Adrenal gland (tissue), 12 donors: Measurements from ENCODE around the gene GPATCH3. TPM values are rescaled to one million over a fixed set of nuclear protein-coding genes. Genes with fewer than 3 reads are reported as not detected.

Experiments used
- DNase-seq, 7 donors: peaks; one replicate each; pipeline ENCODE4 v3.0.0-alpha.2; 2019 to 2020
- H3K27ac ChIP-seq, 5 donors: fragments of 200-600 bp; sonication (generic) in 4 of 5; 1 replicate in 3 of 5; 2 replicates in 2 of 5; pipeline versions ENCODE4 v1.5.1 to v1.8.0; 2016 to 2020; ENCODE audit warnings: mild to moderate bottlenecking in 1 of 5
- H3K27me3 ChIP-seq: fragments of 200-600 bp; 2 replicates; pipeline ENCODE4 v1.8.0; 2021
- H3K36me3 ChIP-seq, 2 donors: fragments of 200-600 bp; replicated peaks in 1 of 2; 1 replicate in 1 of 2; 2 replicates in 1 of 2; pipeline versions ENCODE4 v1.5.1 to v1.8.0; 2018 to 2022
- H3K4me1 ChIP-seq, 2 donors: fragments of 200-600 bp; replicated peaks in 1 of 2; 1 replicate in 1 of 2; 2 replicates in 1 of 2; pipeline versions ENCODE4 v1.5.1 to v1.8.0; 2018 to 2021
- H3K4me3 ChIP-seq, 4 donors: fragments of 200-600 bp; sonication (generic) in 3 of 4; one replicate each; pipeline ENCODE4 v1.5.1; 2016 to 2018
- H3K9me3 ChIP-seq, 3 donors: fragments of 200-600 bp; sonication (generic) in 1 of 3; replicated peaks in 1 of 3; 1 replicate in 2 of 3; 2 replicates in 1 of 3; pipeline versions ENCODE4 v1.5.1 to v1.8.0; 2016 to 2021
- POLR2A ChIP-seq, 2 donors: fragments of 450-650 bp; IDR thresholded peaks; one replicate each; pipeline ENCODE4 v1.6.1; 2017; ENCODE audit warnings: antibody characterized with exemption in 2 of 2, mild to moderate bottlenecking in 2 of 2, moderate library complexity in 1 of 2
- WGBS, 4 donors: extraction: QIAGEN DNeasy Blood & Tissue Kit in 2 of 4; methylation state at CpG; one replicate each; pipeline versions ENCODE4 v1.1.5 to v1.1.7; 2013 to 2017; 5-methylcytosine and 5-hydroxymethylcytosine counted together
- intact Hi-C, 2 donors: fragments of 100-400 bp; cut with DNase I; formaldehyde crosslinking; loops; one replicate each; pipeline versions ENCODE4 v1.14.1 to v1.15.0; 2022 to 2023
- polyA plus RNA-seq, 3 donors: library from polyadenylated mRNA; stranded (reverse); fragments of 200-250 nt in 2 of 3; fragments of 350-450 nt in 1 of 3; fragmentation: Illumina TruSeq in 1 of 3; extraction: RNeasy Lipid Tissue Mini Kit (QIAGEN cat#74804) in 1 of 3; gene quantifications; one replicate each; pipeline ENCODE4 v1.2.3, GENCODE V29; 2013 to 2014
- total RNA-seq, 9 donors: library from RNA; depleted of rRNA in 4 of 9; stranded (reverse); fragments of >200 nt in 4 of 9; fragments of 120-200 nt in 1 of 9; fragmentation: NEBNext Ultra II Directional in 1 of 9; extraction: Animal tissue kit (Norgen Biotek cat#: 25700) in 1 of 9; gene quantifications; one replicate each; pipeline versions ENCODE4 v1.1.0 to v1.2.4, GENCODE V29; 2013 to 2023
- TF ChIP-seq, protein P1 (sequence below), 6 experiments: fragments of 450-650 bp in 4 of 6; fragments of 200-600 bp in 2 of 6; sonication (generic) in 1 of 6; IDR thresholded peaks; 1 replicate in 5 of 6; 2 replicates in 1 of 6; pipeline versions ENCODE4 v1.5.1 to v1.8.0; 2016 to 2021; ENCODE audit warnings: antibody characterized with exemption in 6 of 6, mild to moderate bottlenecking in 2 of 6, moderate library complexity in 1 of 6
- donor health status: healthy with polysubstance abuse.
- donor health status: Bipolar disorder and iron deficiency.
- donor health status: DM: yes; HTN: yes; CAD: no.
- donor health status: DM: no; HTN: no; CAD: no.
- donor health status: DM: no; HTN: no; CAD: no.
- donor health status: DM: yes; HTN: yes; CAD: no.

Gene GPATCH3
- total and polyA plus RNA-seq, 12 donors, result 9.2 to 36.7 (median 15.7) TPM

DNA sequence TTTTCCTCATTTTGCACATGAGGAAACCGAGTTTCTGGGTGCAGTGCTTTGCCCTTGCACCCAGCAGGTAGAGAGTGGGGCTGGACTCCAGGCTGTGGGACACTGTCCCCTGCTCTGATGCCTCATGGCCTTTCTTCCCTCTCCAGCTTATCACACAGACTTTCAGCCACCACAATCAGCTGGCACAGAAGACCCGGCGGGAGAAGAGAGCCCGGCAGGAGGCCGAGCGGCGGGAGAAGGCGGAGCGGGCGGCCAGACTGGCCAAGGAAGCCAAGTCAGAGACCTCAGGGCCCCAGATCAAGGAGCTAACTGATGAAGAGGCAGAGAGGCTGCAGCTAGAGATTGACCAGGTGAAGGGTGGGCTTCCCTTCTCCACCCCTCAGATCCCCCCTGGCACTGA is 41.0 kb upstream of the GPATCH3 start:
- peaks cover 0 to 58% of the 10 kb centered on the region in 2 donors for H3K36me3 ChIP-seq
- no peak overlapping the region for H3K27ac ChIP-seq
- H3K27me3 ChIP-seq, result no peaks in the 10 kb centered on the region
- intact Hi-C loops, result no loop called here
- H3K9me3 ChIP-seq, result no peaks in the 10 kb centered on the region
- 93 to 97% (median 93%) methylated on average over 10 of the region's 10 CpGs for WGBS, 4 donors
- no peak for DNase-seq
- TF ChIP-seq POLR2A (IDR thresholded peaks at IDR 0.05), result no peak
- TF ChIP-seq, protein P1, sequence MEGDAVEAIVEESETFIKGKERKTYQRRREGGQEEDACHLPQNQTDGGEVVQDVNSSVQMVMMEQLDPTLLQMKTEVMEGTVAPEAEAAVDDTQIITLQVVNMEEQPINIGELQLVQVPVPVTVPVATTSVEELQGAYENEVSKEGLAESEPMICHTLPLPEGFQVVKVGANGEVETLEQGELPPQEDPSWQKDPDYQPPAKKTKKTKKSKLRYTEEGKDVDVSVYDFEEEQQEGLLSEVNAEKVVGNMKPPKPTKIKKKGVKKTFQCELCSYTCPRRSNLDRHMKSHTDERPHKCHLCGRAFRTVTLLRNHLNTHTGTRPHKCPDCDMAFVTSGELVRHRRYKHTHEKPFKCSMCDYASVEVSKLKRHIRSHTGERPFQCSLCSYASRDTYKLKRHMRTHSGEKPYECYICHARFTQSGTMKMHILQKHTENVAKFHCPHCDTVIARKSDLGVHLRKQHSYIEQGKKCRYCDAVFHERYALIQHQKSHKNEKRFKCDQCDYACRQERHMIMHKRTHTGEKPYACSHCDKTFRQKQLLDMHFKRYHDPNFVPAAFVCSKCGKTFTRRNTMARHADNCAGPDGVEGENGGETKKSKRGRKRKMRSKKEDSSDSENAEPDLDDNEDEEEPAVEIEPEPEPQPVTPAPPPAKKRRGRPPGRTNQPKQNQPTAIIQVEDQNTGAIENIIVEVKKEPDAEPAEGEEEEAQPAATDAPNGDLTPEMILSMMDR (IDR thresholded peaks at IDR 0.05), result no peak
- H3K4me3 ChIP-seq, result no peak overlapping the region
- H3K4me1 ChIP-seq, result peaks cover 29 to 37% of the 10 kb centered on the region in 2 donors

DNA sequence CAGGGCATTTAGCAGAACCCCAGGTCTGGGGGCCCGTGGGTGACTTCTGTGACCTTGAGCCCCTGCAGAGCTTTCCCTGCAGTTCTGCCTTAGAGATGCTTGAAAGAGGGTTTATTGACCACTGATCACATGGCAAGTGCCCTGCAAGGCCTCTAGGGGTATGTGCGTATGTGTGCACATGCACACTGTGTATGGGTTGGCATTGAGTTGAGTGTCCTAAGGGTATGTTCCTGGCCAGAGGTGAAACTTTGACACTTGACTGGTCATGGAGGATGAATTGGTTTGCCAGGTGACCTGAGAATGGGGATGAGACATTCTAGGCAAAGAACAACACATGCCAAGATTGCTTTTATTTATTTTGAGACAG is 38.4 kb upstream of the GPATCH3 start:
- peak overlapping the region in 4 of 5 donors; percentile 0 to 73 (median 41) for H3K27ac ChIP-seq
- no peak overlapping the region for H3K4me3 ChIP-seq
- peaks cover 0 to 31% of the 10 kb centered on the region in 2 donors for H3K36me3 ChIP-seq
- no peak for DNase-seq
- intact Hi-C loops, result no loop called here
- H3K9me3 ChIP-seq, result no peaks in the 10 kb centered on the region
- H3K27me3 ChIP-seq, result no peaks in the 10 kb centered on the region
- TF ChIP-seq POLR2A (IDR thresholded peaks at IDR 0.05), result no peak
- TF ChIP-seq, protein P1 (IDR thresholded peaks at IDR 0.05), result no peak
- peaks cover 15 to 20% of the 10 kb centered on the region in 2 donors for H3K4me1 ChIP-seq
- 67 to 74% (median 70%) methylated on average over 2 of the region's 2 CpGs for WGBS, 4 donors

DNA sequence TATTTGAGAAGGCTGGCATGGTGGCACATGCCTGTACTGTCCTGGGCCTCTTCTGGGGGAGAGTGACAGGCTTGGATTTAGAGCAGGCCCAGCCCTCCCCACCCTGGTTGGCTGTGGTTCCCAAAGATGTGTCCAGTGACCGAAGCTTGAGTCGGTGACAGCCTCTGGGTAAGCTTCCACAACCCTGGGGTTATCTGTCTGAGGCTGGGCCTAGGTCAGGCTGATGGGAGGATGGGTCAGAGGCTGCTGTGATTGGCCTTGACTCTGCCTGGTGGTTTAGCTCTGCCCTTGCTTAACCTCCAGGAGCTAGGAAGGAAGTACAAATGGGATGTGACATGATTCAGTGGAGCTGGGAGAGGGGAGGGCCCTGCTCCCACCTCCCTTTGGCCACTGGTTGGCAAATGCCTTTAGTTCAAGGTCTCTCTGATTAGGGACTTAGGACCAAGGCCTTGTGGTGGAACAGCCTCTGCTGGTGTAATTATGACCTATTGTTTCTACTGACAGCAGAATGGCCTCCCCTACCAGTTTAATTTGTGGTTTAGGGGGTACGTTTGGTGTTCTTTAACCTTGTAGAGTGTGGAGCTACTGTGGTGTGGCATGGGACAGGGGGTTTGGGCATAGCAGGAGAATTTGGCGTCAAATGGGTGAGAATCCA is 37.9 kb upstream of the GPATCH3 start:
- Histone ChIP-seq H3K36me3 (peaks cover 0 to 28% of the 10 kb centered on the region in 2 donors), H3K4me3 (no peak overlapping the region), H3K27ac (peak overlapping the region in 4 of 5 donors; percentile 0 to 73 (median 41)), H3K27me3 (no peaks in the 10 kb centered on the region), H3K4me1 (peaks cover 15 to 20% of the 10 kb centered on the region in 2 donors), H3K9me3 (no peaks in the 10 kb centered on the region)
- DNase-seq, result peak; percentile 51 to 89 (median 85)
- TF ChIP-seq, protein P1 (IDR thresholded peaks at IDR 0.05), result no peak
- TF ChIP-seq POLR2A (IDR thresholded peaks at IDR 0.05), result peak in 1 of 2 donors; percentile 33
- 42 to 53% (median 47%) methylated on average over 3 to 4 of the region's 4 CpGs for WGBS, 4 donors
- intact Hi-C loops, result no loop called here

DNA sequence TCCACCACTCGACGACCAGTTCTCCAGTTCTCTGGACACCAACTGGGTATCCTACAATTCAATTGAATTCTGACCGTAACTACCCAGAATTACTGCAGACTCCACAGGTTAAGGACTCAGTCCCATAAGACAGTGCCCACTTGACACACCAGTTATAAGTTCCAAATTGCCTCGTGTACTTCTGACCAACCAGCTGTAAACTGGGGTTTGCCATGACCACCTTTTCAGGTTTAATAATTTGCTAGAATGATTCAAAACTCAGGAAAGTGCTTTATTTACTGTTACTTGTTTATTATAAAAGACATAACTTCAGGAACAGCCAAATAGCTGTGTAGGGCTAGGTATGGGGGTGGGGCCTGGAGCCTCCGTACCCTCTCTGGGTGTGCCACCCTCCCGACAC is 36.6 kb upstream of the GPATCH3 start:
- intact Hi-C loops, result no loop called here
- no peak overlapping the region for H3K4me3 ChIP-seq
- no peaks in the 10 kb centered on the region for H3K27me3 ChIP-seq
- 70 to 85% (median 83%) methylated on average over 6 of the region's 6 CpGs for WGBS, 4 donors
- H3K4me1 ChIP-seq, result peaks cover 15 to 20% of the 10 kb centered on the region in 2 donors
- peaks cover 0 to 21% of the 10 kb centered on the region in 2 donors for H3K36me3 ChIP-seq
- H3K27ac ChIP-seq, result peak overlapping the region in 2 of 5 donors; percentile 11 to 20
- no peak for TF ChIP-seq POLR2A (IDR thresholded peaks at IDR 0.05)
- TF ChIP-seq, protein P1 (IDR thresholded peaks at IDR 0.05), result no peak
- H3K9me3 ChIP-seq, result no peaks in the 10 kb centered on the region
- no peak for DNase-seq
